ENCODE results near the gene FOSB. TPM values are rescaled to one million over a fixed set of nuclear protein-coding genes. Genes with fewer than 3 reads are reported as not detected.
A peak's percentile ranks its signal among the peaks of the same experiment; 100 is the strongest.

The FOSB gene
- total and polyA plus RNA-seq, 9 of the 15 experiments (the other 6 are each of a cell fraction or from before 2014, with no cell fraction given) = 0.11 to 2.7 (median 0.73) TPM

DNA sequence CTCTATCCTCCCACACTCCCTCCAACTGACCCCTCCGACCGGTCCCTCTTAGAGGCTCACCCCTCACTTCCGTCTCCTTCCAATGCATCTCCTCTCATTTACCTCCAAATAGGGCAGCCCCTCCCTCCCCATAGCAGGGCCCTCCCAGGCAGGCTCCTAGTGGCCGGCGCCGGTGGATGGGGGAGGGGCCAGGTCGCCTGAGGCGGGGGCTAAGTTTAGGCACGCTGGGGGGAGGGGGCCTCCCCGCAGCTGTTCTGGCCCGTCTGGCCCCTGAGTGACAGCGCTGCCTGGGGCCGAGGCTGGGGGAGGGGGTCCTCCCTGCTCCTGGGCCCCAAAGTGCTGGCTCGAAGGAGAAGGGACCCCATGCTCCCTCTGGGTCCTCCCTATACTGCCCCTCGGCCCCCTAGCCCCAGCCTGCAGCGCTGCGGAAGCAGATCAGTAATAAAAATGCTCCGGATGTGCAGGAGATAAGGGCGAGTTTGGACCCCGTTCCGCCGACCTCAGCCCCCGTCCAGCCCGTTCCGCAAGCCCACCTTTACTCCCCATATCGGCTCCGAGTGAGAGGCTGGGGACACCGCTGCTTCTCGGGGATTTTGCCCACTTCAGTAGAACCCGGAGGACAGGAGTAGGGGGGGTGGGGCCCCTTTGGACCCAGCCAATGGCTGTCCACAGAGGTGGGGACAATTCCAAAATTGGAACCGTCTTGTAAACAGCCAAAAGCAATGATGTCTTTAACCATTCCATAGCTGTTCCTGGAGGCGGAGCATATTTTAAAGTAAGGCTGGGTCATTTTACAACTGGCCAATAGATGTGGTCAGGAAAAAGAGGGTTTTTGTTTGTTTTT is 25.1 kb downstream of the FOSB start (continued):
- TF ChIP-seq, protein P1, sequence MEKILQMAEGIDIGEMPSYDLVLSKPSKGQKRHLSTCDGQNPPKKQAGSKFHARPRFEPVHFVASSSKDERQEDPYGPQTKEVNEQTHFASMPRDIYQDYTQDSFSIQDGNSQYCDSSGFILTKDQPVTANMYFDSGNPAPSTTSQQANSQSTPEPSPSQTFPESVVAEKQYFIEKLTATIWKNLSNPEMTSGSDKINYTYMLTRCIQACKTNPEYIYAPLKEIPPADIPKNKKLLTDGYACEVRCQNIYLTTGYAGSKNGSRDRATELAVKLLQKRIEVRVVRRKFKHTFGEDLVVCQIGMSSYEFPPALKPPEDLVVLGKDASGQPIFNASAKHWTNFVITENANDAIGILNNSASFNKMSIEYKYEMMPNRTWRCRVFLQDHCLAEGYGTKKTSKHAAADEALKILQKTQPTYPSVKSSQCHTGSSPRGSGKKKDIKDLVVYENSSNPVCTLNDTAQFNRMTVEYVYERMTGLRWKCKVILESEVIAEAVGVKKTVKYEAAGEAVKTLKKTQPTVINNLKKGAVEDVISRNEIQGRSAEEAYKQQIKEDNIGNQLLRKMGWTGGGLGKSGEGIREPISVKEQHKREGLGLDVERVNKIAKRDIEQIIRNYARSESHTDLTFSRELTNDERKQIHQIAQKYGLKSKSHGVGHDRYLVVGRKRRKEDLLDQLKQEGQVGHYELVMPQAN (IDR thresholded peaks at IDR 0.05; ENCODE audit: borderline replicate concordance) = no peak
- TF ChIP-seq GATA2 (CRISPR knock-in tag; IDR thresholded peaks at IDR 0.05) (peak; percentile 62), ZNF274 (IDR thresholded peaks at IDR 0.05; ENCODE audit: borderline replicate concordance, low read depth, low read length) (no peak), PML (IDR thresholded peaks at IDR 0.05; ENCODE audit: low read length) (peak; percentile 29; the same call in 1 of the 2 replicates), ZNF583 (CRISPR knock-in tag; IDR thresholded peaks at IDR 0.05) (no peak), ESRRB (CRISPR knock-in tag; IDR thresholded peaks at IDR 0.05; ENCODE audit: borderline replicate concordance) (no peak), NCOA4 (IDR thresholded peaks at IDR 0.05; ENCODE audit: partially characterized antibody) (no peak), ZKSCAN3 (CRISPR knock-in tag; IDR thresholded peaks at IDR 0.05) (no peak), ZNF3 (CRISPR knock-in tag; IDR thresholded peaks at IDR 0.05) (no peak), MEF2D (tag; conservative IDR thresholded peaks at IDR 0.05; ENCODE audit: low read depth) (no peak), LCOR (CRISPR knock-in tag; IDR thresholded peaks at IDR 0.05) (0 out of 2 replicates have a peak, but pooled peaks have one; percentile 22), ZNF431 (CRISPR knock-in tag; IDR thresholded peaks at IDR 0.05) (no peak), SMAD1 (IDR thresholded peaks at IDR 0.05; ENCODE audit: low read depth, low read length, partially characterized antibody) (no peak)
- TF ChIP-seq, protein P2, sequence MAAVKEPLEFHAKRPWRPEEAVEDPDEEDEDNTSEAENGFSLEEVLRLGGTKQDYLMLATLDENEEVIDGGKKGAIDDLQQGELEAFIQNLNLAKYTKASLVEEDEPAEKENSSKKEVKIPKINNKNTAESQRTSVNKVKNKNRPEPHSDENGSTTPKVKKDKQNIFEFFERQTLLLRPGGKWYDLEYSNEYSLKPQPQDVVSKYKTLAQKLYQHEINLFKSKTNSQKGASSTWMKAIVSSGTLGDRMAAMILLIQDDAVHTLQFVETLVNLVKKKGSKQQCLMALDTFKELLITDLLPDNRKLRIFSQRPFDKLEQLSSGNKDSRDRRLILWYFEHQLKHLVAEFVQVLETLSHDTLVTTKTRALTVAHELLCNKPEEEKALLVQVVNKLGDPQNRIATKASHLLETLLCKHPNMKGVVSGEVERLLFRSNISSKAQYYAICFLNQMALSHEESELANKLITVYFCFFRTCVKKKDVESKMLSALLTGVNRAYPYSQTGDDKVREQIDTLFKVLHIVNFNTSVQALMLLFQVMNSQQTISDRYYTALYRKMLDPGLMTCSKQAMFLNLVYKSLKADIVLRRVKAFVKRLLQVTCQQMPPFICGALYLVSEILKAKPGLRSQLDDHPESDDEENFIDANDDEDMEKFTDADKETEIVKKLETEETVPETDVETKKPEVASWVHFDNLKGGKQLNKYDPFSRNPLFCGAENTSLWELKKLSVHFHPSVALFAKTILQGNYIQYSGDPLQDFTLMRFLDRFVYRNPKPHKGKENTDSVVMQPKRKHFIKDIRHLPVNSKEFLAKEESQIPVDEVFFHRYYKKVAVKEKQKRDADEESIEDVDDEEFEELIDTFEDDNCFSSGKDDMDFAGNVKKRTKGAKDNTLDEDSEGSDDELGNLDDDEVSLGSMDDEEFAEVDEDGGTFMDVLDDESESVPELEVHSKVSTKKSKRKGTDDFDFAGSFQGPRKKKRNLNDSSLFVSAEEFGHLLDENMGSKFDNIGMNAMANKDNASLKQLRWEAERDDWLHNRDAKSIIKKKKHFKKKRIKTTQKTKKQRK (IDR thresholded peaks at IDR 0.05; ENCODE audit: borderline replicate concordance, low read depth, low read length) = no peak
- TF ChIP-seq, protein P3, sequence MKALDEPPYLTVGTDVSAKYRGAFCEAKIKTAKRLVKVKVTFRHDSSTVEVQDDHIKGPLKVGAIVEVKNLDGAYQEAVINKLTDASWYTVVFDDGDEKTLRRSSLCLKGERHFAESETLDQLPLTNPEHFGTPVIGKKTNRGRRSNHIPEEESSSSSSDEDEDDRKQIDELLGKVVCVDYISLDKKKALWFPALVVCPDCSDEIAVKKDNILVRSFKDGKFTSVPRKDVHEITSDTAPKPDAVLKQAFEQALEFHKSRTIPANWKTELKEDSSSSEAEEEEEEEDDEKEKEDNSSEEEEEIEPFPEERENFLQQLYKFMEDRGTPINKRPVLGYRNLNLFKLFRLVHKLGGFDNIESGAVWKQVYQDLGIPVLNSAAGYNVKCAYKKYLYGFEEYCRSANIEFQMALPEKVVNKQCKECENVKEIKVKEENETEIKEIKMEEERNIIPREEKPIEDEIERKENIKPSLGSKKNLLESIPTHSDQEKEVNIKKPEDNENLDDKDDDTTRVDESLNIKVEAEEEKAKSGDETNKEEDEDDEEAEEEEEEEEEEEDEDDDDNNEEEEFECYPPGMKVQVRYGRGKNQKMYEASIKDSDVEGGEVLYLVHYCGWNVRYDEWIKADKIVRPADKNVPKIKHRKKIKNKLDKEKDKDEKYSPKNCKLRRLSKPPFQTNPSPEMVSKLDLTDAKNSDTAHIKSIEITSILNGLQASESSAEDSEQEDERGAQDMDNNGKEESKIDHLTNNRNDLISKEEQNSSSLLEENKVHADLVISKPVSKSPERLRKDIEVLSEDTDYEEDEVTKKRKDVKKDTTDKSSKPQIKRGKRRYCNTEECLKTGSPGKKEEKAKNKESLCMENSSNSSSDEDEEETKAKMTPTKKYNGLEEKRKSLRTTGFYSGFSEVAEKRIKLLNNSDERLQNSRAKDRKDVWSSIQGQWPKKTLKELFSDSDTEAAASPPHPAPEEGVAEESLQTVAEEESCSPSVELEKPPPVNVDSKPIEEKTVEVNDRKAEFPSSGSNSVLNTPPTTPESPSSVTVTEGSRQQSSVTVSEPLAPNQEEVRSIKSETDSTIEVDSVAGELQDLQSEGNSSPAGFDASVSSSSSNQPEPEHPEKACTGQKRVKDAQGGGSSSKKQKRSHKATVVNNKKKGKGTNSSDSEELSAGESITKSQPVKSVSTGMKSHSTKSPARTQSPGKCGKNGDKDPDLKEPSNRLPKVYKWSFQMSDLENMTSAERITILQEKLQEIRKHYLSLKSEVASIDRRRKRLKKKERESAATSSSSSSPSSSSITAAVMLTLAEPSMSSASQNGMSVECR (CRISPR knock-in tag; IDR thresholded peaks at IDR 0.05) = peak; percentile 86
- TF ChIP-seq, protein P4, sequence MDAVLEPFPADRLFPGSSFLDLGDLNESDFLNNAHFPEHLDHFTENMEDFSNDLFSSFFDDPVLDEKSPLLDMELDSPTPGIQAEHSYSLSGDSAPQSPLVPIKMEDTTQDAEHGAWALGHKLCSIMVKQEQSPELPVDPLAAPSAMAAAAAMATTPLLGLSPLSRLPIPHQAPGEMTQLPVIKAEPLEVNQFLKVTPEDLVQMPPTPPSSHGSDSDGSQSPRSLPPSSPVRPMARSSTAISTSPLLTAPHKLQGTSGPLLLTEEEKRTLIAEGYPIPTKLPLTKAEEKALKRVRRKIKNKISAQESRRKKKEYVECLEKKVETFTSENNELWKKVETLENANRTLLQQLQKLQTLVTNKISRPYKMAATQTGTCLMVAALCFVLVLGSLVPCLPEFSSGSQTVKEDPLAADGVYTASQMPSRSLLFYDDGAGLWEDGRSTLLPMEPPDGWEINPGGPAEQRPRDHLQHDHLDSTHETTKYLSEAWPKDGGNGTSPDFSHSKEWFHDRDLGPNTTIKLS (IDR thresholded peaks at IDR 0.05; ENCODE audit: borderline replicate concordance, low read depth) = peak; percentile 82; the same call in 1 of the 2 replicates
